IPS DF 4.7 (cell line): ENCODE results near the gene TVP23C.

Experiments used
- DNase-seq: peaks from one replicate; pipeline ENCODE4 v3.0.0-alpha.2; 2013; ENCODE audit warnings: low spot score; ENCODE audit errors: extremely low read depth

The TVP23C gene

DNA sequence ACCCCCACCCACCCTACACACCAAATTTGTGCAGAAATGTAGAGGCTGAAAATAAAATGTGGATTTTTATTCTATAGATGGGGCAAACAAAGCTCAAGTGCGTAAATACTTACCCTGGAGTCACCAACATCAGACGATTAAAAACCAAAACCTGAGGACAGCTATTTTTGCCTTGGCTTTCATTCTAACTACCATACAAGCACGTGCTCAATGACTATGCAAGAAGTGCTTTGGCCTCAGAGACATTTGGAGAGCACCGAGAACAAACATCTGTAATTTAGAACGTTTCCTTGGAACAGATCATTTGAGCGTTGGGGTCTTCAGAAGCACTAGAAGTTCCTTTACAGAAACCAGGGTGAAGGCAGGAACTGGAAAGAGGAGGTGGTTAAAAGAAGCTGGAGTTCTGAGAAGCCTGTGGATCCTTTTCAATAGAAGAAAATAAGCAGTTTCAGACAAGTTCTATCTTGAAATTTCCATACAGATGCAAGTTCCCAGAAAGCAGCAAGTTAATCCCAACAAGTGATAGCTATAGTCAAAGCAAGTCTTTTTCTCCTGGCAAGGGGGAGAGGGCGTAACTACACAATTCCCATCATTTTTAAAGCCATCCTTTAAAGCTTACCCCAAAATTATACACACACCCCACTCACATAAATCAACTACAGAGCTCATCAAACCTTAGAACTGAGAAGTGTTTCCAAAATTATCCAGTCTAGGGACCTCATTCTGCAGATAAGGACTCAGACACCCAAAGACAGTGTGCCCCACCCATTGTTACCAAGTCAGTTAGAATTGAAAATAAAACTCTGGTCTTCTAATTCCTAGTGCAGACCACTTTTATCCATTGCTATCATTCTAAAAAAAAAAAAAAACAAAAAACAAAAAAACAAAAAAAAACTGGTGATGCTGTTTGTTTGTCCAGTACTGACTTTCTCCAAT lies 66.3 kb downstream of the TVP23C start:
- DNase-seq: no peak

DNA sequence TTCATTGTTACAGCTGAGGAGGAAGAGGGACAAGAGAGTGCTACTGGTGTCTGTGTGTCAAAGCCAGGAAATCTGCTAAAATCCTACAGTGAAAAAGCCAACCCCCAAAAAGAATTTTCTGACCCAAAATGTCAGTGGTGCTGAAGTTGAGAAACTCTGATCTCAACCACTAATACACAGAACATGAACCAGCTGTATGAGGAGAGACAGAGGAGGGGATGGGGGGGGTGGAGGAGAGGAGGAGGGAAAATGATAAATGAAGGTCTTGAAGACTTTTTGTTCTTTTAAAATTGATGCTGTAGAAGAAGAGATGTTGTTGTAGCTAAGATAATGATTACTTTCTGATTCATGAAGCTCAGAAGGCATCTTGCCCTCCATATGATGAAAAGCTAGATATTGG lies 68.5 kb downstream of the TVP23C start:
- no peak for DNase-seq

DNA sequence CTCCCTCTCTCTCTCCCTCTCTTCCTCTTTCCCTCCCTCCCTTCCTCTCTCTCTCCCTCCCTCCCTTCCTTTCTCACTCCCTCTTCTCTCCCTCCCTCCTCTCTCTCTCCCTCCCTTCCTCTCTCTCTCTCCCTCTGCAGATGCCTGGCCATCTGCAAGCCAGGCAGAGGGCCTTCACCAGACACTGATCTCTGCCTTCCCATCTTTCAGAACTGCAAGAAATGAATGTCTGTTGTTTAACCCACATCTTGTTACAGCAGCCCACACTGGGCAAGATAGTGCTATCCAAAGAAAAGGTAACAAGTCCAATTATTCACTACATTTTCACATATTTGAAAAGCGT lies 69.6 kb downstream of the TVP23C start:
- DNase-seq: no peak

DNA sequence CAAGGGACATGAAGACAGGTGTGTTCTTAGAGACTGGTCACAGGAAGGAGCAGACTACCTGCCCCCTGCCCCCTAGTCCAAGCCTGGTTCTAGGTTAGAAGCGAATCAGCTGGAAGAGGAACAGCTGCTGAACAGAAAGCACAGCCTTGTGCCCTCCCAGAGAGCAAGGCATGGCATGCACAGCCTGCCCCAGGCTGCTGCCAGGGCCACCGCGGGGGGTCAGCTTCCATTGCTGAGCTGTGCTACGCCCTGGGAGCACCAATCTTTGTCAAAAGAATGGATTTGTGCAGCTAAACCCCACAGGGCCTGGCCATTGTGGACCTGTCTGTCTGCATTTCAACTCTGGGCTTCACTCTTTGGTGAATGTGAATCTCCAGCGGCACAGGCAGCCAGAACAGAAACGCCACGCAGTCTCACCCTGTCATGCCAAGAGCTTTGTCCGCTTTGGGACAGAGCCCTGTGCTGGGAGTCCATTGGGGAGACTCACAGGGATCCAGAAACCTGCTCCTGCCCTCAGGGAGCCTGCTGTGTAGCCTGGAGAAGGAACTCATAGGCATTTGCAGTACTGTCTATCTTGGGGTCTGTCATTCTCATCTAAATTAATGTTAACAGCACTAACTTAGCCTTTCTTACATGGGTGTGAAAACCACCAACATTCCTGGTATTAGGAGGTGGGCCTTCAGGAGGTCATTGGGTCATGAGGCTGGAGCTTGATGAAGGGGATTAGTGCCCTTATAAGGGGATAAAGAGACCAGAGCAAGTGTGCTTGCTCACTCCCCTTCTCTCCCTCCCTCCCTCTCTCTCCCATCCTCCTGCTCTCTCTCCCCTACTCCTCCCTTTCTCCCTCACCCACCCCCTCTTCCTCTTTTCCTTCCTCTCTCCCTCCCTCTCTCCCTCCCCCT lies 70.2 kb downstream of the TVP23C start:
- DNase-seq: no peak

DNA sequence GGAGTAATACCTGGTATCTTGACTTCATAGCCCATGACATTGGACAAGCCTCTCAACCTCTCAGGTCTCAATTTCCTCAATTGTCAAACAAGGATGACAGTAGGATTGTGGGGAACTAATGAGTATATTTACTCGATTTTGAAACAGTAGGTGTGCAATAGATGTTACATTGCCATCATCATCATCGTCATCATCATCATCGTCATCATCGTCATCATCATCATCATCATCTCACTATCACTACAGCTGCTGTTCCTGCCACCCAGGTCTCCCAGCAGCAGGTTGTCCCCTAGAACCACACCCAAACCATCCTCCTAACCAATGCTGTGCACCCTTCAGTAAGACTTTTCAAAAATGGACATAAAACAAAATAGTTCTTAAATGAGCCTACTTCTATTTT lies 71.1 kb downstream of the TVP23C start:
- DNase-seq: no peak

DNA sequence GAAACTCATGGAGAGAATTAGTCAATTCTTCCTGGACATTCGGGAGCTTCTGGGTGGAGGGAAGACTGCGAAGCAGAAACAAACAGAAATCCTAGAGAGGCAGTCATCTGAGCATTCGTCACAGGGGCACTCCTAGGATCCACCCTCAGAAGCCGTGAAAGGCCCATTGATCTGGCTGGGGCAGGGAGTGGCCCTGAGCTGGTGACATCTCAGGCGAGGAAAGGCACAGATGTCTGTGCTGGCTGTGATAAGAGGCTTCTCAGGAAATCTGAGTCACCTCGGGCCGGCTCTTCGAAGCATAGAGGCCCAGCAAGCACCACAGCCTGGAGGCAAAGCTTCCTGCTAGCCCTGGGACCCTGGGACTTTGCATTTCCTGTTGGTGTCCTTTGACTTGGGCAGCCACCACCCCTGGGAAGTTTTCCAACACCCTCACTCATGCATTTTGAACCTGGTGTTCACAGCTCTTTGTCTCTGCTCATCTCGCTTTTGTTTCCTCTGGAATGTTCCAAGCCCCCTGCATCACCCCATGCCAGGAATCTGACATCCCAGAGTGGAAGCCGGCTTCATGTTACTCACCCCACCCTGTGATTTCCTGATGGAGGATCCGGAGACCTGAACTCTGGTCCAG lies 72.5 kb downstream of the TVP23C start:
- peak; percentile 79 for DNase-seq

DNA sequence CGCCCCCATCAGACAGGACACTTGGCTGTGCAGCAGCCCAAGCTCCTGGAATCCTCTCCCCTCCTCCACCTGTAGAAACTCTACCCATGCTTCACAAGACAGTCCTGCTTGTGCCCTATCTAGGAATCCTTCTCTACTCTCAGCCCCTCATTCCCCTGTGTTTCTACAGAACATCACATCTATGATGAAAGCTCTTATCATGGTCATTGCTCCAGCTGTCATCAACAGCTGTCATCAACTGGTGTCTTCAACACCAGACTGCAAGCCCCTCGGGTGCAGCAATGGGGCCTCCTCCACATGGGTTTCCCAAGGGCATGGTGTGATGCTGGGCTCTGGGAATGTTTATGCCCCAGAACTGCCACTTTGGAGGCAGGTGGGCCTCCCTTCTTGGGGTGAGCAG lies 74.7 kb downstream of the TVP23C start:
- no peak for DNase-seq

DNA sequence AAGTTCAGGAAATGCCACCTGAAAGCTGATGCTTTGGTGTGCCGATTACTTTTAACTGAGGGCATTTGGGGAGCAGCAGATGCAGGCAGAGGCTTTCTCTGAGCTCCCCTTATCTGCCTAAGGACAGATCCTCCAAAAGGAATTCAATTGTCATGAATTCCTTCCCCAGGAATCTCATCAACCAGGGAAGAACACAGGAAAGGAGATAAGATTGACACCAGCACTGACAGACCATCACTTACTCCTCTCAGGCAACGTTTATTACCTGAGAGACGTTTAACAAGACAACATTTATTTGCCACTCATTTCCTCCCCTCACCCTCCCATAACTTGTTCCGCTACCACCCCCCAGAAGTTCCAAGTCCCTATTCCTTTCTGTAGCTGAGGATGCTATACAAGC lies 78.2 kb downstream of the TVP23C start:
- DNase-seq: no peak

DNA sequence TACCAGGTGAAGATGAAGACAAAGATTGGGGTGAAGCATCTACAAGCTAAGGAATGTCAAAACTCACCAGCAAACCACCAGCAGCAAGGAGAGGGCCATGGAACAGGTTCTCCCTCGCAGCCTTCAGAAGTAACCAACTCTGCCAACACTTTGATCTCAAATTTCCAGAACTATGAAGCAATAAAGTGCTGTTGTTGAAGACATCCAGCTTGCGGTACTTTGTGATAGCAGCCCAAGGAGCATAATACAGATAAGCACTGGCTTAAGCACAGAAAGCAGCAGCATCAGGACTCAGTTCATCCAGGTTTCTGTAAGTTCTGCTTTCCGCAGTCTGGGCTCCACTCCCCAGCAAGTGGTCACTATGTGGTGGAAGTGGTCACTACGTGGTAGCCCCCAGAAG lies 79.9 kb downstream of the TVP23C start:
- no peak for DNase-seq

DNA sequence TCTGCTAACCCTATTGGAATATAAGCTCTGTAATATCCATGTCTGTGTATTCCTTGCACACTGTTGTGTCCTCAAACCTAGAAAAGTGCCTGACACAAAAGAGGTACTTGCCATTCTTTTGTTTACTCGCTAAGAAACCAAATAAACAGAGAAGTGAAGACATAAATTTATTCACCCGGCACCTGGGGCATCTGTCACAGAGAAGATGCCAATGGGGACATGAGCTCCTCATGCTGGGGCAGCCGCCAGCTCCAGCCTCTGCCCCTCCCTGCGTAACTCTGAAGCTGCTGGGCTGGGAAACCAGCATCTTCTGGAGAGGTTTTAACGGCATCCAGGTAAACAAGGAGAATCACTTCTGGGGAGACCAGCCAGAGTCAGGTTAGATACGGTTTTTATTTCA lies 80.8 kb downstream of the TVP23C start:
- DNase-seq: no peak

DNA sequence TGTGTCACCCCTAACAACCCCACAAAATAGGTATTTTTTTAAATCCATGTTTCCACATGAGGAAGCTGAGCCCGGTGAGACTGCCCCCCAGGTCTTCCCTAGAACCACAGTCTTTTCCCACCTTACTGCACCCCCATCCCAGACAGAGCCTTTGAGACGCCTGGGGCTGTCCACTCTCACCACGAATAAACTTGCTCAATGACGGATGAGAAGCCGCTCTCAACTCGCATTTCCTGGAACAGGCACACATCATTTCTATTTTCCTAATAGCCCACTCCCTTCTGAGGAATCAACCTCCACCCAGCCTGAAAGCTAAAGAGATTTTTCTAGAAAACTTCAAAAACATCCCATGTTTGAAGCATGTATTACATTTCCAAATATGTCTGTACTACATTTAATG lies 81.8 kb downstream of the TVP23C start:
- no peak for DNase-seq

DNA sequence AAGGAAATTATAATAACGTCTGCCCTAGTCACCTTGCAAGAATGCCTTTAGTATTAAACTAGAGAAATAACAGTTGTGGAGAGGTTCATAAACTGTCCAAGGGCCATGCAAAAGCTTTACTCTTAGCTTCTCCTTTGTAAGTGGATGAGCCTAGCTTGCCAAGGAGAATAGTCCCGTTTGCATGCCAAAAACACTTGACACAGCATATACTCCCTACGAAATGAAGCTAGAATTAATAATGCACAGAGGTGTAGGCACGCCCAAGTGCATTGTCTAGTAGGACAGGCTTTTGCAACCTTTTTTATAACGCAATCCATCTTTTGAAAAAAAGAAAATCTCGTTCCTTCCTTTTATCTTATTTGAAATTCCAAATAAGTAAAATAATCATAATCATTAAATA lies 83.1 kb downstream of the TVP23C start:
- no peak for DNase-seq

DNA sequence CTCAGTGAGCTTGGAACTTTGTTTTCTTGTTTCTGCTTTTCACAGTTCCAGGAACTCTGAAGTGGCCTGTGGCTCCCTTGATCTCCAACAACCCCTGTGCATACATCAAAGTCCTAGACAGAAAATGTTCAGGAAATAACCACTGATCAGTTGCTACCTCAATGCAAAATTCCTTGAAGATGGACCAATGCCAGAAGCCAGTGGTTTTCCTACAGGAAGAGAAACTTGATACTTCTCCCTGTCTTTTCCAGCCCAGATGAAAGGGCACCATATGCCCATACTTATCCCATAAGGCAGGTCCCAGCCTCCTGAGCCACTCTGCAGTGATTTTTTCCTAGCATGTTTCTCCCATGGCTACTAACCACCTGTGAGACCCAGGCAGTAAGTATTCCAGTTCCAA lies 83.6 kb downstream of the TVP23C start:
- DNase-seq: no peak

DNA sequence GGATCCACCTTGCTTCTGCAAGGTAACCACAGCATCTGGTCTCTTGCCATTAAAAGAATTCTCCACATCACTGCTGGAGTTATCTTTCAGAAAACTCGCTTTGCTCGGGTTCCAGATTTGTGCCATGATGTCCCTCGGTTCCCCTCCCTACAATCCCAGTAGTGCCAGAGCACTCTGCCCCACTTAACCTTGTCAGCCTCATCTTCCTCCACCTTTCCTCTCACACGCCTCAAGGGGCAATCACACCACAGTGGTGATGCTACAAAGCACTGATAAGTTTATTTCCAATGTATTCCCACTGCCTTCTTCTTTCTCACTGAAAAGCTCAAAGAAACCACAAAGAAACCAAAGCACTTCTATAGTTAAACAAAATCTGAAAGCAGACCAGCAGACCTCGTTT lies 84.4 kb downstream of the TVP23C start:
- no peak for DNase-seq

DNA sequence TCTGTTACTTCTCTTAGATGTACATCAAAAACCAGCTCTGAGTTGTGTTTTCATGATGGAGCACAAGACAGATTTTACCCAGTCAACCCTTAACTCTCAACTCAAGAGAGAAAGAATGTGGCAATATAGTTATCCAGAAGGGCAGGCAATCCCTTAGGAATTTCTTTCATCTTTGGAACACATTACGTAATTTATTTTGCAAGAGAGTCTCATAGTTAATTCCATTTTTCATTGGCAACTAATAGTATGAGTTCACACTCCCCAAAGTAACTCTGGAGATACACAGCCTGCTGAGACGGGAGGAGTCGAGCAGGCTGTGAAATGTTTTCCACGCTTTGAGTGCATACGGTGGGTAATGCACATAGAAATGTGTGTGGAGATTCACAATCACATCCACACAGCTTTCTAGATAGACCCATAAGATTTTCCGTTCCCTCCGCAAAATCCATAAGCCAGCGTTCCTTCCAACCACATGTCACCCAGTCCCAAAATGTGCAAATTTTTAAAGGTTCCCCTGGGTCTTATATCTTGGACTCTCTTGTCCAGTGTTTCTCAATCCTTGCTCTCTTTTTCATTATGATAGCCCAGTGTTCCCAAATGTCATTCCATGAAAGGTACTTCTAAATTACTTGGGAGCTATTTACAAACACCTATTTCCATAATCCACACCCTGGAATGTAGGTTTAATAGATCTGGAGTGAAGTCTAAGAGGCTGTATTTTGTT lies 87.5 kb downstream of the TVP23C start:
- DNase-seq: no peak

DNA sequence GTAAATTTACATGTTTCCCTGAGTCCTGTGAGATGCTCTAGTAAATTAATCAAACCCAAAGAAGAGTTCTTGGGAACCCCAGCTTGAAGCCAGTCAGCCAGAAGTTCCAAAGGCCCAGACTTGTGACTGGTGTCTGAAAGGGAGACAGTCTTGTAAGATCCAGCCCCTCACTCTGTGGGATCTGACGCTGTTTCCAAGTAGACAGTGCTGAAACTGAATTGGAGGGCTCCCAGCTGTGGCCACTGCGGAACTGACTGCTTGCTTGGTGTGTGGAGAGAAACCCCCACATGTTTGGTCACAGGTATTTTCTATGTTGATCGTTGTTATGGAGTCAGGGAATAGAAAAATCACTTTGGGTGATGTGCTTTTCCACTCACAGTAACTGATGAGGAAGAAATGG lies 90.4 kb downstream of the TVP23C start:
- no peak for DNase-seq

DNA sequence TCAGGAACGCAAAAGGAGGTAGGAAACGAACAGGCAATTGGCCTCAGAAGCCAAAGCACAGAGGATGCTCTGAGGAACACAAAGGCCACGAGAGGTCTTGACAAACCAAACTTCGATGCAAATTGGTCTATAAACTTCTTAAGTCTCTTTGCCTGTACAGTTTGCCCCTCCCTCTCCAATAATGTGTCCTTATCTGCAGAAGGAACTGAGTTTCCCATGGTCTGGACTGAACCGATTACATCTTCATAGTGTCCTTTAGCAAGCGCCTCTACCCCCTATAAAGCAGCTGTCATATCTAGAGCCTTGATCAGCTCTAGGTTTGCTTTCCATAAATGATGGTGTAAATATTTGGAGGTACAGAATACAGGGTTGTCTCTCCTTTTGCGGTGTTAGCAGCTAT lies 92.7 kb downstream of the TVP23C start:
- no peak for DNase-seq

DNA sequence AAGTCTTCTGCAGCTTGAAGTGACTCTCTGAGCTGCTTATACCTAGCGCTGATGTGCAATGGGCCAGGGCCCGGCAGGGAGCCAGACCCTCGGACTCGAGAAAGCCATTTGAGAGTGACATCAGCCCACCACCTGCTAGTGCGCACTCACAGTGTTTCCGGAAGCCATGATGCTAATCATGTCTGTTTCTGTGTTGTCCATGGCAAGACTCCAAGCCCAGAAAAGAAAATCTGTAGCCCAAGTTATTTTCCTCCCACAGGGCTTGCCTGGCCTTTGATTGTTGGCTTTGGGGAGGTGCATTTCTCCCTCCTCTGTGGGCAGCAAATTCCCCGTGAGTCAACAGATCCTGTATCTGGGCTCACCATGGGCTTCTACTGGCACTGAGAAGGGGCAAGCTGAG lies 94.0 kb downstream of the TVP23C start:
- DNase-seq: no peak

DNA sequence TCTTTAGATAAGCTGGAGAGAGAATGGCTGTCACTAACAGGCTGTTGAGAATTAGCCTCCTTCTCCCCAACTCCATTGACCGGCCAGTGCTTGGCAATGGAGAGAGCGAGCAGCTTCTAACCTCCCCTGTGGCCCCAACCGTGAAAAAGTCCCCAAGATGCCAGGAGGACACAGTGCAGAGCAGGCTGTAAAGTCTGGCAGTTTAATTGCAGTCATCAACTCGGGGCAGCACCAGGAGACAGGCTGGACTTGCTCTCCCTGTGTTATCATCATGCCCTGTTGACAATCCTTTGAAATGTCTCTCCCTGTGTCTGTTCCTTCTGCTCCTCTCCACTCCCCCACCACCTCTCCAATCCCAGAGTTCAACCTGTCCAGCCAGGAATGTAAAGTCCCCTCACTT lies 95.2 kb downstream of the TVP23C start:
- no peak for DNase-seq

DNA sequence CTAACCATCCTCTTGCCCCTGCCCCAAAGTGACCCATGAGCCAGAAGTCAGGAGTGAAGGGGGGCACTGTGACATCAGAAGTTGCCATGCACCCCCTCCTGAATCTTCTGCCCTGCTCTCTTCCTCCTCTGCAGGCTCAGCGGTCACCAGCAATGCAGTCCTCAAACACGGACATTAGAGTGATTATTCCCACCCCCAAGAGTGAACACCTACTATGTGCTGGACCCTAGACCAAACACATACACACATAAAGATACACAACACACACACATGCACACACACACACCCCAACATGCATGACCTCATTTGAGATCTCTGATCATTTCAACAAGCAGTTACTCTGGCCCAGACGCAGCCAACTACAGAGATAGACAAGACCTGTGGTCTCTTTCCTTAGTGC lies 95.7 kb downstream of the TVP23C start, which contains the start of gene CDRT4:
CDRT4 (minus strand) TSS at position 30 of the 400 bp plus-strand sequence. CDS start 27,383 bp downstream, outside the sequence.
- no peak for DNase-seq

DNA sequence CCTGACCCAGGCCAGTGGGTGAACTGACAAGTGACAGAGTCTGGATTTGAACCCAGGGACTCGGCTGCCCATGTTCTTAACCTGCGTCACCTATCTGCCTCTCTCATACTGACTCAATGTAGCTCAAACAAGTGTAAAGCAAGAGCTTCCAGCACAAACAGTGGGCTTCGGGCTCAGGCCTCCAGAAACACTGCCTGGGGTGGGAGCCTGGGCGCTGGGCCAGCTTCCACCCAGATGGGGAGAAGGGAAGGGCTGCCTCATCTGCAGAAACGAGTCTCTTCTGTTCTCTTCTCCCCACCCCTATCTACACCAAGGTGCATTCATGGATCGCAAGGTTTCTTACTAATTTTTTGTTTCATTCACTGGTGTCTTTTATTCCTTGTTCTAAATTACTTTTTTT lies 97.2 kb downstream of the TVP23C start:
- no peak for DNase-seq
